ENCODE results near the gene NRARP. TPM values are rescaled to one million over a fixed set of nuclear protein-coding genes. Genes with fewer than 3 reads are reported as not detected.

NRARP gene
- total RNA-seq, 1 experiment from 2014 or later = 23.8 TPM

GRCh38 chr9:137263506-137263905 lies 38.6 kb downstream of the NRARP start:
- no peak overlapping the region for H3K14ac ChIP-seq (ENCODE audit: insufficient read depth, low read length)
- no peaks in the 10 kb centered on the region; the same call in 1 of the 2 replicates for H3K27me3 Mint-ChIP-seq (ENCODE audit: low read depth)
- no peaks in the 10 kb centered on the region for H3K9me3 ChIP-seq (ENCODE audit: control insufficient read depth, low read depth, low read length)
- H3K4me1 ChIP-seq (ENCODE audit: insufficient read depth, low read length) = no peaks in the 10 kb centered on the region
- no peaks in the 10 kb centered on the region for H3K79me2 ChIP-seq (ENCODE audit: insufficient read depth, low read length)
- no peaks in the 10 kb centered on the region for H3K9me3 Mint-ChIP-seq
- H2AFZ ChIP-seq (ENCODE audit: low read length) = no peak overlapping the region
- H4K8ac ChIP-seq (replicated peaks; ENCODE audit: insufficient read length, low read depth, low read length) = no peak overlapping the region
- peaks cover 11 to 50% (median 38%) of the 10 kb centered on the region in 3 experiments; a peak in 6 of 7 replicates for H3K36me3 Mint-ChIP-seq (ENCODE audit: insufficient read depth in 1 of 3, low read depth in 3 of 3)
- H2BK12ac ChIP-seq (ENCODE audit: insufficient read length, low read depth, low read length) = no peak overlapping the region
- no peak overlapping the region for H3K9ac ChIP-seq (ENCODE audit: extremely low read depth, insufficient read length, low read length)
- H2BK15ac ChIP-seq (ENCODE audit: low read depth, low read length) = no peak overlapping the region
- TF ChIP-seq CTCF (conservative IDR thresholded peaks at IDR 0.05) = no peak
- no peak overlapping the region for H3K18ac ChIP-seq (ENCODE audit: insufficient read length, low read depth, low read length)
- no peak overlapping the region; a peak in 1 of 5 replicates for H3K4me3 Mint-ChIP-seq
- H3K27ac ChIP-seq (ENCODE audit: insufficient read length, low read depth, low read length) = no peak overlapping the region
- H4K20me1 ChIP-seq (ENCODE audit: control insufficient read depth, insufficient read depth, insufficient read length) = no peaks in the 10 kb centered on the region
- no peak overlapping the region for H3K23ac ChIP-seq (ENCODE audit: insufficient read length, low read depth, low read length)
- H4K5ac ChIP-seq (ENCODE audit: insufficient read length, low read depth, low read length) = no peak overlapping the region
- H2BK20ac ChIP-seq (ENCODE audit: low read depth, low read length, poor library complexity, severe bottlenecking) = no peak overlapping the region
- no peak overlapping the region for H3K4ac ChIP-seq (ENCODE audit: low read depth, low read length)
- H3K27ac Mint-ChIP-seq = no peak overlapping the region
- H2BK5ac ChIP-seq (ENCODE audit: insufficient read length, low read length) = no peak overlapping the region
- no peaks in the 10 kb centered on the region for H3K27me3 ChIP-seq (ENCODE audit: insufficient read depth, low read length)
- DNase-seq = no peak
- H3K4me2 ChIP-seq (ENCODE audit: insufficient read depth, insufficient read length, low read length) = no peak overlapping the region
- no peak overlapping the region for H3K56ac ChIP-seq (ENCODE audit: insufficient read length, low read depth, low read length)
- 0 out of 4 replicates have a peak, but pooled peaks cover 0 to 3% of the 10 kb centered on the region in 2 experiments for H3K4me1 Mint-ChIP-seq
- no peak overlapping the region for H2BK120ac ChIP-seq (ENCODE audit: low read depth, low read length, poor library complexity, severe bottlenecking)
- WGBS (ENCODE audit: extremely low coverage, insufficient read length, low lambda C conversion rate) = no CpG with 5 or more reads among the region's 10 CpGs
- no peaks in the 10 kb centered on the region for H3K23me2 ChIP-seq (ENCODE audit: insufficient read length, low read depth, low read length, poor library complexity, severe bottlenecking)
- no peak overlapping the region for H2AK5ac ChIP-seq (ENCODE audit: insufficient read length, low read length)
- H3K79me1 ChIP-seq (ENCODE audit: insufficient read depth, low read depth, low read length, poor library complexity, severe bottlenecking) = no peaks in the 10 kb centered on the region
- no peak overlapping the region for H4K91ac ChIP-seq (ENCODE audit: insufficient read length, low read depth, low read length)
- no peak overlapping the region for H3T11ph ChIP-seq (ENCODE audit: low read length)
